Keratinocyte (primary cell): ENCODE measurements around the gene SEC62. TPM values are rescaled to one million over a fixed set of nuclear protein-coding genes. Genes with fewer than 3 reads are reported as not detected.

Source experiments
- DNase-seq: peaks from one replicate; pipeline ENCODE4 v3.0.0-alpha.2; 2011; ENCODE audit warnings: low read depth, missing footprints, low spot score
- FAIRE-seq: peaks from 2 replicates; lab custom pipeline; 2011; peaks lifted over from hg19 to GRCh38; lab: Jason Lieb, UNC
- H2AFZ ChIP-seq: 2 replicates; pipeline ENCODE4 v1.6.0; 2012; ENCODE audit warnings: low read length, control low read depth, inconsistent platforms; ENCODE audit not compliant: control insufficient read depth
- H3K27ac ChIP-seq: 2 replicates; pipeline ENCODE4 v1.5.1; 2011; ENCODE audit warnings: low read length; ENCODE audit not compliant: control insufficient read depth, insufficient read depth
- H3K27me3 ChIP-seq: 3 replicates; pipeline ENCODE4 v1.6.0; 2011; ENCODE audit warnings: low read length; ENCODE audit not compliant: control insufficient read depth, insufficient read depth; ENCODE audit errors: extremely low read depth
- H3K36me3 ChIP-seq, 2 experiments: 2 replicates in 1 of 2; 3 replicates in 1 of 2; pipeline ENCODE4 v1.5.1; 2011; ENCODE audit warnings: low read length in 2 of 2, mild to moderate bottlenecking in 1 of 2; ENCODE audit not compliant: control insufficient read depth in 2 of 2, insufficient read depth in 2 of 2; ENCODE audit errors: extremely low read depth in 1 of 2
- H3K4me1 ChIP-seq: 3 replicates; pipeline ENCODE4 v1.5.1; 2011; ENCODE audit warnings: low read length; ENCODE audit not compliant: control insufficient read depth, insufficient read depth; ENCODE audit errors: extremely low read depth
- H3K4me2 ChIP-seq: 3 replicates; pipeline ENCODE4 v1.6.0; 2011; ENCODE audit warnings: low read depth, low read length; ENCODE audit not compliant: control insufficient read depth, insufficient read depth; ENCODE audit errors: extremely low read depth
- H3K4me3 ChIP-seq, 3 experiments: fragments of 200-600 bp in 1 of 3; sonication (generic) in 1 of 3; 2 replicates in 2 of 3; 3 replicates in 1 of 3; pipeline ENCODE4 v1.5.1; 2011 to 2016; ENCODE audit warnings: low read length in 3 of 3, mild to moderate bottlenecking in 3 of 3, control low read depth in 2 of 3, inconsistent platforms in 1 of 3, low read depth in 1 of 3, mixed read lengths in 1 of 3, mixed run types in 1 of 3, moderate library complexity in 1 of 3; ENCODE audit not compliant: control insufficient read depth in 2 of 3, insufficient read depth in 2 of 3; ENCODE audit errors: extremely low read depth in 1 of 3
- H3K79me2 ChIP-seq: 2 replicates; pipeline ENCODE4 v1.6.0; 2012; ENCODE audit warnings: low read length; ENCODE audit not compliant: control insufficient read depth, insufficient read depth
- H3K9ac ChIP-seq: 3 replicates; pipeline ENCODE4 v1.6.0; 2011; ENCODE audit warnings: low read length; ENCODE audit not compliant: control insufficient read depth, insufficient read depth; ENCODE audit errors: extremely low read depth
- H3K9me1 ChIP-seq: 3 replicates; pipeline ENCODE4 v1.6.0; 2011; ENCODE audit warnings: low read length; ENCODE audit not compliant: control insufficient read depth, insufficient read depth; ENCODE audit errors: extremely low read depth
- H3K9me3 ChIP-seq: 2 replicates; pipeline ENCODE4 v1.5.1; 2012; ENCODE audit warnings: low read depth, low read length; ENCODE audit not compliant: control insufficient read depth
- H4K20me1 ChIP-seq: 3 replicates; pipeline ENCODE4 v1.6.0; 2011; ENCODE audit warnings: low read length; ENCODE audit not compliant: control insufficient read depth, insufficient read depth; ENCODE audit errors: extremely low read depth
- EZH2 ChIP-seq: IDR thresholded peaks from one replicate; pipeline ENCODE4 v1.6.1; 2012; ENCODE audit warnings: inconsistent platforms, mild to moderate bottlenecking, low read length, moderate library complexity
- dilution Hi-C: fragments of 300-500 bp; cut with MboI; formaldehyde crosslinking; loops from one replicate; pipeline ENCODE4 v1.7.0; 2020; ENCODE audit warnings: low sequenced_read_pairs; ENCODE audit not compliant: extremely low pct_ligation_motif_present
- polyA plus RNA-seq, 5 experiments: library from polyadenylated mRNA; depleted of rRNA in 3 of 5; stranded (reverse) in 3 of 5; stranded (forward) in 1 of 5; unstranded in 1 of 5; fragments of >200 nt; gene quantifications; 1 replicate in 1 of 5; 2 replicates in 3 of 5; 3 replicates in 1 of 5; pipeline versions ENCODE4 v1.2.1 to v1.2.3, GENCODE V29; 2011 to 2012; ENCODE audit warnings: missing spikeins in 2 of 5, low read depth in 1 of 5, low replicate concordance in 1 of 5
- TF ChIP-seq, protein P1 (sequence below), 3 experiments: IDR thresholded peaks in 1 of 3; conservative IDR thresholded peaks in 1 of 3; optimal IDR thresholded peaks in 1 of 3; 2 replicates in 2 of 3; 3 replicates in 1 of 3; pipeline versions ENCODE3 to v1.5.1; 2011; ENCODE audit warnings: low read length in 3 of 3, mild to moderate bottlenecking in 3 of 3, moderate library complexity in 2 of 3, control low read depth in 1 of 3, inconsistent platforms in 1 of 3; ENCODE audit not compliant: insufficient read depth in 2 of 3; ENCODE audit errors: extremely low read depth in 1 of 3

SEC62 gene
- polyA plus RNA-seq, 1 donor (not counting 4 experiments of a cell fraction or from before 2014, with no cell fraction given) = 63.3 TPM

DNA sequence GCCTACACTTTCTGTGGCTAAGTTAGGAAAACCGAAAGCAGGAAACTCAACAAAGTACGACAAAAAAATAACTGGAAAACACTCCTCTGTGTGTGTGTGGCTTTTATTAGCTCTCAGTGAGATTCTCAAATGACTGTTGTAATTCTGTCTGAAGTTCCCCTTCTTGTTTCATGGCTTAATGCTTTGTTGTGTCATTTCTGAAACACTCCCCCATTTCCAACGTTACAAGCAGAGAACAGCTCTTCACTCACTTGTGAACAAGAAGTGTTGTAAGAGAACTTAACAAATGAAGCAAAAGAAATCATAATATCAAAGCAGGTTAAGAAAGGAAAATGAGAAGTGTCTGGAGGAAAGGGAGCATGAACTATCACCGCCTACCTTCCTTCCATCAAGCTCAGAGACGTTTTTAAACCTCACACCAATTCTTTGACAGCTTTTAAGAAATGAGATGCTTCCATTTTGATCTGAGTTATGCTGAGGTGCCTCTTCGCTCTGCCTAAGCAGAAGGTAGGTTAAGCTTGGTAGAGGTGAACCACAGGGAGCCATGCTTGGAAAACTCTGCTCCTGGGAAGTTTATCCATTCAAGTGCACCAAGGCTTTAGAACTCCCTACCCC is 12.4 kb upstream of the SEC62 start:
- H3K4me3 ChIP-seq = no peak overlapping the region
- H3K4me2 ChIP-seq = no peak overlapping the region
- H3K9me3 ChIP-seq = no peaks in the 10 kb centered on the region
- no peak overlapping the region for H3K9ac ChIP-seq
- H3K79me2 ChIP-seq = no peaks in the 10 kb centered on the region
- H3K36me3 ChIP-seq = no peaks in the 10 kb centered on the region
- H3K27ac ChIP-seq = no peak overlapping the region
- no peaks in the 10 kb centered on the region for H3K4me1 ChIP-seq
- dilution Hi-C loops = no loop called here
- no peaks in the 10 kb centered on the region for H3K9me1 ChIP-seq
- TF ChIP-seq, protein P1, sequence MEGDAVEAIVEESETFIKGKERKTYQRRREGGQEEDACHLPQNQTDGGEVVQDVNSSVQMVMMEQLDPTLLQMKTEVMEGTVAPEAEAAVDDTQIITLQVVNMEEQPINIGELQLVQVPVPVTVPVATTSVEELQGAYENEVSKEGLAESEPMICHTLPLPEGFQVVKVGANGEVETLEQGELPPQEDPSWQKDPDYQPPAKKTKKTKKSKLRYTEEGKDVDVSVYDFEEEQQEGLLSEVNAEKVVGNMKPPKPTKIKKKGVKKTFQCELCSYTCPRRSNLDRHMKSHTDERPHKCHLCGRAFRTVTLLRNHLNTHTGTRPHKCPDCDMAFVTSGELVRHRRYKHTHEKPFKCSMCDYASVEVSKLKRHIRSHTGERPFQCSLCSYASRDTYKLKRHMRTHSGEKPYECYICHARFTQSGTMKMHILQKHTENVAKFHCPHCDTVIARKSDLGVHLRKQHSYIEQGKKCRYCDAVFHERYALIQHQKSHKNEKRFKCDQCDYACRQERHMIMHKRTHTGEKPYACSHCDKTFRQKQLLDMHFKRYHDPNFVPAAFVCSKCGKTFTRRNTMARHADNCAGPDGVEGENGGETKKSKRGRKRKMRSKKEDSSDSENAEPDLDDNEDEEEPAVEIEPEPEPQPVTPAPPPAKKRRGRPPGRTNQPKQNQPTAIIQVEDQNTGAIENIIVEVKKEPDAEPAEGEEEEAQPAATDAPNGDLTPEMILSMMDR (optimal IDR thresholded peaks at IDR 0.05 in 1 of 3, IDR thresholded peaks at IDR 0.05 in 1 of 3, conservative IDR thresholded peaks at IDR 0.05 in 1 of 3; ENCODE audit: extremely low read depth in 1 of 3, insufficient read depth in 2 of 3, low read length in 3 of 3) = no peak
- no peak for TF ChIP-seq EZH2
- no peaks in the 10 kb centered on the region for H3K27me3 ChIP-seq
- H2AFZ ChIP-seq = no peak overlapping the region
- no peak for FAIRE-seq
- no peak for DNase-seq
- no peaks in the 10 kb centered on the region for H4K20me1 ChIP-seq

DNA sequence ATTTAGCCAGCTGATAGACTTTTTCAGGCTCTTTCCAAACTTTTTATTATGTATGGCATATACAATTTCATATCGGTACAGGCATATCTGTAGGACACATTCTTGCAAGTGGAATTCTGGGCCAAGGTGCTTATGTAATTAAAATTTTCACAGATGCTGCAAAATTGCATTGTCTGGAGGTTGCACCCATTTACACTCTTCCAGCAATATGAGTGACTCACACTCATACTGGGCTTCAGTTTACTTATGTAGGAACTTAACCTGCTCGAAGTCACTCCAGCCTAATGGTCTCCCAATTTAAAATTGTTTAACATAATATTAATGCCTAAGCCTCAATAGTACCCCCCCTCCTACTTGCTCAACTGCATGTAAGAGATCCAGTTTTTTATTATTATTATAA is 11.2 kb upstream of the SEC62 start:
- Histone ChIP-seq H3K36me3 (no peaks in the 10 kb centered on the region), H3K79me2 (no peaks in the 10 kb centered on the region), H3K27me3 (peaks cover 4% of the 10 kb centered on the region), H4K20me1 (no peaks in the 10 kb centered on the region), H3K9me1 (no peaks in the 10 kb centered on the region), H3K9me3 (no peaks in the 10 kb centered on the region), H3K4me1 (no peaks in the 10 kb centered on the region), H3K27ac (no peak overlapping the region), H3K9ac (no peak overlapping the region), H3K4me3 (no peak overlapping the region), H2AFZ (no peak overlapping the region), H3K4me2 (no peak overlapping the region)
- dilution Hi-C loops = no loop called here
- TF ChIP-seq, protein P1 (optimal IDR thresholded peaks at IDR 0.05 in 1 of 3, IDR thresholded peaks at IDR 0.05 in 1 of 3, conservative IDR thresholded peaks at IDR 0.05 in 1 of 3; ENCODE audit: extremely low read depth in 1 of 3, insufficient read depth in 2 of 3, low read length in 3 of 3) = no peak
- TF ChIP-seq EZH2 = no peak
- FAIRE-seq (no peak), DNase-seq (no peak)
